ENCODE data around the gene TRIM29. TPM values are rescaled to one million over a fixed set of nuclear protein-coding genes. Genes with fewer than 3 reads are reported as not detected.

Gene TRIM29
- total and polyA plus RNA-seq, 2 of the 4 experiments (the other 2 are of a cell fraction), result not detected

DNA sequence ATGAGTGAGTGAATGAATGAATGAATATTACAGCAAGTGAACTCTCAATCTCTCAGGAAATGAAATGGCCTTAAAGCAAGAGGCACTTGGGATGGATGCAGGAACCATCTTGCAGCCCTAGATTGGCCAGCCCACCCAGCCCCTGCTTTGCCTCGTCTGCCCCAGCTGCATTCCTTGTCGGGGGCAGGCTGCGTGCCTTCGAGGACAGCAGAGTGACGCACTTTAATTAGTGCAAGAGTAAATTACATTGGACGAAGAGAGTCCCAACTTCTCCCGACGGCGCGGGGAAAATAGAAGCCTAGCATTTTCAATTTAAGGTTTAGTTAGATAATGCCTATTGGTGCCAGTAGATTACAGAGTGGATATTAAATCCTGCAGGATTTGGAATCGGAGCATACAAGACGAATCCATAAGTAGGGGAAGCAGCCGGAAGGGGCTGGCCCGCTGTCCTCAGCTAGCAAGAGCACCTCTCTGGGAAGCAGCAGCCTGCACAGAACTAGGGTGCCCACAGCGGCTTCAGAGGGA, 33.8 kb downstream of the TRIM29 start:
- H3K9me3 ChIP-seq (ENCODE audit: control insufficient read depth, insufficient read depth, low read length), result no peaks in the 10 kb centered on the region
- in situ Hi-C loops (cut with MboI; ENCODE audit: low sequenced_read_pairs), result loop anchor here (25.0 kb wide), 1 partner anchor 742 kb away; no protein-coding TSS in a partner anchor
- no peak overlapping the region for H2BK120ac ChIP-seq (ENCODE audit: low read depth, low read length)
- ATAC-seq (ENCODE audit: low read depth) (no peak), DNase-seq (no peak)
- WGBS, 2 experiments (ENCODE audit: extremely low coverage in 2 of 2, insufficient read length in 1 of 2), result 54% methylated on average over 6 of the region's 15 CpGs; no CpG with 5 or more reads in 1 of the 2 experiments
- no peak overlapping the region for H2AFZ ChIP-seq (replicated peaks; ENCODE audit: low read length, poor library complexity)
- no peaks in the 10 kb centered on the region for H3K4me1 ChIP-seq (ENCODE audit: control insufficient read depth, insufficient read depth, low read length)
- H4K8ac ChIP-seq (ENCODE audit: low read depth in 2 of 2, low read length in 2 of 2), result no peak overlapping the region
- POLR2A ChIA-PET (ENCODE audit: unreplicated experiment), result no interaction called here
- no peak overlapping the region for H3K4me3 ChIP-seq (ENCODE audit: insufficient read depth, low read depth, low read length)
- no peak overlapping the region for H3K18ac ChIP-seq (ENCODE audit: low read depth, low read length)
- no peak overlapping the region for H2BK20ac ChIP-seq (ENCODE audit: low read depth, low read length)
- dilution Hi-C loops (cut with HindIII; ENCODE audit: low sequenced_read_pairs, unreplicated experiment), result no loop called here
- no peaks in the 10 kb centered on the region for H3K9me1 ChIP-seq (ENCODE audit: insufficient read depth, low read length)
- no peak overlapping the region for H4K91ac ChIP-seq (ENCODE audit: insufficient read depth, low read depth, low read length)
- H3K9ac ChIP-seq (ENCODE audit: low read depth, low read length), result no peak overlapping the region
- H2BK15ac ChIP-seq (ENCODE audit: low read depth, low read length), result no peak overlapping the region
- no peak overlapping the region for H3K23ac ChIP-seq (ENCODE audit: low read depth, low read length)
- no TSS peak for BruUV-seq (replicated peaks)
- no peak overlapping the region for H4K5ac ChIP-seq (ENCODE audit: low read depth, low read length)
- no peak overlapping the region for H2AK5ac ChIP-seq (ENCODE audit: low read depth, low read length)
- TF ChIP-seq USF2 (IDR thresholded peaks at IDR 0.05; ENCODE audit: low read depth, low read length) (no peak), POLR2A (IDR thresholded peaks at IDR 0.05; ENCODE audit: low read depth, low read length) (no peak), BHLHE40 (IDR thresholded peaks at IDR 0.05; ENCODE audit: low read depth, low read length) (no peak), SMC3 (IDR thresholded peaks at IDR 0.05; ENCODE audit: low read depth, low read length) (no peak), NFE2L2 (IDR thresholded peaks at IDR 0.05; ENCODE audit: low read depth, low read length) (no peak), RAD21 (IDR thresholded peaks at IDR 0.05; ENCODE audit: low read length) (no peak), MAZ (IDR thresholded peaks at IDR 0.05; ENCODE audit: borderline replicate concordance, low read depth, low read length) (no peak), CEBPB (IDR thresholded peaks at IDR 0.05; ENCODE audit: low read depth, low read length) (no peak), RCOR1 (IDR thresholded peaks at IDR 0.05; ENCODE audit: insufficient replicate concordance, low read length) (no peak), FOS (IDR thresholded peaks at IDR 0.05; ENCODE audit: low read depth, low read length) (no peak), ELK1 (IDR thresholded peaks at IDR 0.05; ENCODE audit: borderline replicate concordance, low read depth, low read length) (no peak)
- TF ChIP-seq, protein P1, sequence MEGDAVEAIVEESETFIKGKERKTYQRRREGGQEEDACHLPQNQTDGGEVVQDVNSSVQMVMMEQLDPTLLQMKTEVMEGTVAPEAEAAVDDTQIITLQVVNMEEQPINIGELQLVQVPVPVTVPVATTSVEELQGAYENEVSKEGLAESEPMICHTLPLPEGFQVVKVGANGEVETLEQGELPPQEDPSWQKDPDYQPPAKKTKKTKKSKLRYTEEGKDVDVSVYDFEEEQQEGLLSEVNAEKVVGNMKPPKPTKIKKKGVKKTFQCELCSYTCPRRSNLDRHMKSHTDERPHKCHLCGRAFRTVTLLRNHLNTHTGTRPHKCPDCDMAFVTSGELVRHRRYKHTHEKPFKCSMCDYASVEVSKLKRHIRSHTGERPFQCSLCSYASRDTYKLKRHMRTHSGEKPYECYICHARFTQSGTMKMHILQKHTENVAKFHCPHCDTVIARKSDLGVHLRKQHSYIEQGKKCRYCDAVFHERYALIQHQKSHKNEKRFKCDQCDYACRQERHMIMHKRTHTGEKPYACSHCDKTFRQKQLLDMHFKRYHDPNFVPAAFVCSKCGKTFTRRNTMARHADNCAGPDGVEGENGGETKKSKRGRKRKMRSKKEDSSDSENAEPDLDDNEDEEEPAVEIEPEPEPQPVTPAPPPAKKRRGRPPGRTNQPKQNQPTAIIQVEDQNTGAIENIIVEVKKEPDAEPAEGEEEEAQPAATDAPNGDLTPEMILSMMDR (conservative IDR thresholded peaks at IDR 0.05; ENCODE audit: low read depth, low read length), result no peak
- CTCF ChIA-PET, result no interaction called here
- intact Hi-C loops (cut with micrococcal nuclease), result no loop called here
- peaks cover 56% of the 10 kb centered on the region for H3K27me3 ChIP-seq (ENCODE audit: control insufficient read depth, insufficient read depth, low read length)
- no peaks in the 10 kb centered on the region for H3K79me1 ChIP-seq (ENCODE audit: low read depth in 1 of 2, low read length in 2 of 2)
- H3K27ac ChIP-seq (ENCODE audit: insufficient read depth, low read length), result no peak overlapping the region
- H3K4me2 ChIP-seq (ENCODE audit: low read depth, low read length), result no peak overlapping the region
- no peak overlapping the region for H3K4ac ChIP-seq (ENCODE audit: low read depth, low read length)
- no peak overlapping the region for H2AK9ac ChIP-seq (replicated peaks; ENCODE audit: low read depth, low read length, poor library complexity)
- no peak overlapping the region for H3K56ac ChIP-seq (ENCODE audit: extremely low read depth, insufficient read depth, low read length)
- H3K36me3 ChIP-seq (ENCODE audit: control insufficient read depth, insufficient read depth, low read length), result no peaks in the 10 kb centered on the region
- no peak overlapping the region for H2BK5ac ChIP-seq (ENCODE audit: low read depth, low read length, poor library complexity, severe bottlenecking)
- no peak overlapping the region for H3K14ac ChIP-seq (replicated peaks; ENCODE audit: low read depth, low read length)
- no peaks in the 10 kb centered on the region for H4K20me1 ChIP-seq (ENCODE audit: insufficient read depth, low read length)

Data from IMR-90 (cell line).